NK-92 (cell line): ENCODE results near the gene WNT10A.
"Not testable (repeated sequence)": the region's sequence is repeated elsewhere in the genome, so short reads cannot be mapped to it uniquely, and the experiment has no call there.

Experiments
- DNase-seq: peaks from one replicate; lab custom pipeline; 2025; ENCODE audit not compliant: unreplicated experiment; lab: John Stamatoyannopoulos, UW

WNT10A gene

GRCh38 chr2:218880102-218880858 is at the start of gene WNT10A:
Gene WNT10A (plus strand): TSS chr2:218880852. CDS start chr2:218880996, 144 bp downstream.
- no peak for DNase-seq

GRCh38 chr2:218831378-218831990 is 49.2 kb upstream of the WNT10A start, which contains the start of gene PRKAG3:
Gene PRKAG3 (minus strand): TSS chr2:218831803.
- no peak for DNase-seq

- DNase-seq = no peak
Measured at GRCh38 chr2:218832081-218832480, 48.6 kb upstream of the WNT10A start.

GRCh38 chr2:218832520-218832919 is 48.1 kb upstream of the WNT10A start:
- no peak for DNase-seq

- no peak for DNase-seq
Measured at GRCh38 chr2:218833023-218833609, 47.5 kb upstream of the WNT10A start.

- no peak for DNase-seq
Measured at GRCh38 chr2:218834685-218835084, 46.0 kb upstream of the WNT10A start.

GRCh38 chr2:218837495-218837894 is 43.2 kb upstream of the WNT10A start:
- DNase-seq = no peak

GRCh38 chr2:218839430-218839829 is 41.2 kb upstream of the WNT10A start:
- no peak for DNase-seq

GRCh38 chr2:218839888-218840287 is 40.8 kb upstream of the WNT10A start:
- no peak for DNase-seq

- DNase-seq = not testable (repeated sequence)
Measured at GRCh38 chr2:218844334-218844733, 36.3 kb upstream of the WNT10A start.

- not testable (repeated sequence) for DNase-seq
Measured at GRCh38 chr2:218846963-218847362, 33.7 kb upstream of the WNT10A start.

GRCh38 chr2:218849721-218850120 is 30.9 kb upstream of the WNT10A start:
- no peak for DNase-seq

GRCh38 chr2:218850796-218851195 is 29.9 kb upstream of the WNT10A start:
- DNase-seq = no peak

- no peak for DNase-seq
Measured at GRCh38 chr2:218851286-218851685, 29.4 kb upstream of the WNT10A start.

GRCh38 chr2:218852911-218853667 is 27.6 kb upstream of the WNT10A start:
- no peak for DNase-seq

GRCh38 chr2:218853766-218854165 is 26.9 kb upstream of the WNT10A start:
- DNase-seq = no peak

GRCh38 chr2:218854860-218855259 is 25.8 kb upstream of the WNT10A start:
- no peak for DNase-seq

GRCh38 chr2:218855305-218856166 is 25.1 kb upstream of the WNT10A start:
- no peak for DNase-seq

GRCh38 chr2:218856167-218856895 is 24.3 kb upstream of the WNT10A start:
- DNase-seq = no peak

GRCh38 chr2:218856896-218857243 is 23.8 kb upstream of the WNT10A start:
- DNase-seq = no peak
